NCI-H128 (cell line): ENCODE results near the gene SETDB1.

Experiments
- DNase-seq: peaks from one replicate; lab custom pipeline; 2025; ENCODE audit not compliant: unreplicated experiment; lab: John Stamatoyannopoulos, UW

The SETDB1 gene

GRCh38 chr1:151001602-151002001 is 75.4 kb downstream of the SETDB1 start:
- DNase-seq: no peak

- no peak for DNase-seq
Measured at GRCh38 chr1:151002051-151002450, 75.9 kb downstream of the SETDB1 start.

GRCh38 chr1:151002611-151003010 is 76.4 kb downstream of the SETDB1 start:
- no peak for DNase-seq

GRCh38 chr1:151003180-151003579 is 77.0 kb downstream of the SETDB1 start:
- no peak for DNase-seq

GRCh38 chr1:151005729-151006319 is 79.7 kb downstream of the SETDB1 start:
- DNase-seq: no peak

GRCh38 chr1:151006327-151007052 is 80.3 kb downstream of the SETDB1 start, which contains the start of gene MINDY1:
MINDY1 (minus strand) TSS chr1:151006902; CDS start chr1:151002617, 4,285 bp downstream.
- peak; percentile 76 for DNase-seq

- DNase-seq: no peak
Measured at GRCh38 chr1:151007853-151008243, 81.7 kb downstream of the SETDB1 start.

GRCh38 chr1:151008244-151009205 is 82.4 kb downstream of the SETDB1 start, which contains the start of gene PRUNE1:
PRUNE1 (plus strand) TSS chr1:151008449; CDS start chr1:151008633, 184 bp downstream.
- DNase-seq: peak; percentile 94

- DNase-seq: no peak
Measured at GRCh38 chr1:151009206-151009587, 83.0 kb downstream of the SETDB1 start.

- no peak for DNase-seq
Measured at GRCh38 chr1:151009674-151010345, 83.6 kb downstream of the SETDB1 start.

GRCh38 chr1:151010346-151010726 is 84.2 kb downstream of the SETDB1 start:
- DNase-seq: no peak

GRCh38 chr1:151011154-151011850 is 85.1 kb downstream of the SETDB1 start:
- DNase-seq: no peak

GRCh38 chr1:151012684-151013471 is 86.7 kb downstream of the SETDB1 start:
- DNase-seq: no peak

- peak; percentile 24 for DNase-seq
Measured at GRCh38 chr1:151013518-151013917, 87.4 kb downstream of the SETDB1 start.
